Stimulated activated CD4-positive, alpha-beta T cell treated with anti-CD3 and anti-CD28 coated beads, TNF-alpha, amount 100 ng/mL, for 24 hours (primary cell): ENCODE data around the gene CABCOCO1.
"Not testable (repeated sequence)": the region's sequence is repeated elsewhere in the genome, so short reads cannot be mapped to it uniquely, and the experiment has no call there.

Experiments used
- DNase-seq, 3 experiments: peaks; one replicate each; pipeline ENCODE4 v3.0.0-alpha.2; 2020; ENCODE audit warnings: low read depth in 3 of 3

Gene CABCOCO1

GRCh38 chr10:61642676-61643075, 20.1 kb upstream of the CABCOCO1 start:
- no peak for DNase-seq

- DNase-seq = no peak
These were observed 19.4 kb upstream of the CABCOCO1 start for GRCh38 chr10:61643316-61643751.

GRCh38 chr10:61653699-61654098, 9.0 kb upstream of the CABCOCO1 start:
- no peak for DNase-seq

- DNase-seq = no peak
These were observed 7.3 kb upstream of the CABCOCO1 start for GRCh38 chr10:61655335-61655851.

- no peak for DNase-seq
These were observed 737 bp downstream of the CABCOCO1 start for GRCh38 chr10:61663466-61663865.

GRCh38 chr10:61664985-61665384, 2.3 kb downstream of the CABCOCO1 start:
- no peak for DNase-seq

- DNase-seq = no peak
These were observed 6.5 kb downstream of the CABCOCO1 start for GRCh38 chr10:61669161-61669725.

GRCh38 chr10:61669849-61670248, 7.1 kb downstream of the CABCOCO1 start:
- DNase-seq = no peak

- no peak for DNase-seq
These were observed 10.6 kb downstream of the CABCOCO1 start for GRCh38 chr10:61673360-61673759.

- DNase-seq = no peak
These were observed 19.6 kb downstream of the CABCOCO1 start for GRCh38 chr10:61682323-61682722.

- DNase-seq = no peak
These were observed 20.6 kb downstream of the CABCOCO1 start for GRCh38 chr10:61683319-61683718.

- DNase-seq = no peak
These were observed 22.3 kb downstream of the CABCOCO1 start for GRCh38 chr10:61684894-61685507.

GRCh38 chr10:61688551-61689308, 26.0 kb downstream of the CABCOCO1 start:
- DNase-seq = no peak

- DNase-seq = not testable (repeated sequence)
These were observed 28.9 kb downstream of the CABCOCO1 start for GRCh38 chr10:61691667-61692066.

GRCh38 chr10:61692447-61693010, 29.8 kb downstream of the CABCOCO1 start:
- DNase-seq = no peak

- no peak for DNase-seq
These were observed 36.4 kb downstream of the CABCOCO1 start for GRCh38 chr10:61698968-61699655.

GRCh38 chr10:61701055-61701705, 38.5 kb downstream of the CABCOCO1 start:
- DNase-seq = no peak

GRCh38 chr10:61701706-61702105, 39.0 kb downstream of the CABCOCO1 start:
- DNase-seq = no peak

- DNase-seq = no peak
These were observed 39.9 kb downstream of the CABCOCO1 start for GRCh38 chr10:61702584-61702983.

GRCh38 chr10:61705022-61705613, 42.4 kb downstream of the CABCOCO1 start:
- no peak for DNase-seq

- no peak for DNase-seq
These were observed 46.1 kb downstream of the CABCOCO1 start for GRCh38 chr10:61708846-61709245.
